Osteoblast (primary cell): Measurements from ENCODE around the gene SERTAD2. TPM values are rescaled to one million over a fixed set of nuclear protein-coding genes. Genes with fewer than 3 reads are reported as not detected.

Experiments
- DNase-seq: peaks from one replicate; pipeline ENCODE4 v3.0.0; 2011; ENCODE audit warnings: low spot score, mixed read lengths; ENCODE audit not compliant: insufficient read length; ENCODE audit errors: missing footprints
- H2AFZ ChIP-seq: 2 replicates; pipeline ENCODE4 v1.6.0; 2011; ENCODE audit warnings: mild to moderate bottlenecking, low read length
- H3K27ac ChIP-seq: 2 replicates; pipeline ENCODE4 v1.5.1; 2011; ENCODE audit warnings: mild to moderate bottlenecking, low read depth, low read length, moderate library complexity
- H3K27me3 ChIP-seq: 2 replicates; pipeline ENCODE4 v1.6.0; 2012; ENCODE audit warnings: mild to moderate bottlenecking, control low read depth, inconsistent platforms, low read length, moderate library complexity; ENCODE audit not compliant: insufficient read depth
- H3K36me3 ChIP-seq: 2 replicates; pipeline ENCODE4 v1.5.1; 2011; ENCODE audit warnings: mild to moderate bottlenecking, low read length, control low read depth, moderate library complexity; ENCODE audit not compliant: insufficient read depth
- H3K4me1 ChIP-seq: 2 replicates; pipeline ENCODE4 v1.5.1; 2011; ENCODE audit warnings: mild to moderate bottlenecking, low read length, control low read depth, moderate library complexity; ENCODE audit not compliant: insufficient read depth
- H3K4me2 ChIP-seq: 2 replicates; pipeline ENCODE4 v1.6.0; 2011; ENCODE audit warnings: mild to moderate bottlenecking, low read length; ENCODE audit not compliant: insufficient read depth
- H3K4me3 ChIP-seq: fragments of 200-600 bp; sonication (generic); 3 replicates; pipeline ENCODE4 v1.5.1; 2012; ENCODE audit warnings: mild to moderate bottlenecking, low read length, inconsistent platforms; ENCODE audit not compliant: insufficient read depth
- H3K79me2 ChIP-seq: 2 replicates; pipeline ENCODE4 v1.6.0; 2012; ENCODE audit warnings: mild to moderate bottlenecking, low read length, control low read depth, inconsistent platforms; ENCODE audit not compliant: insufficient read depth
- H3K9me3 ChIP-seq: 2 replicates; pipeline ENCODE4 v1.5.1; 2011; ENCODE audit warnings: low read depth, low read length, control low read depth
- H4K20me1 ChIP-seq: 2 replicates; pipeline ENCODE4 v1.6.0; 2012; ENCODE audit warnings: mild to moderate bottlenecking, low read length, control low read depth; ENCODE audit not compliant: insufficient read depth
- total RNA-seq: library from RNA; depleted of rRNA; stranded (reverse); fragments of >200 nt; gene quantifications from 2 replicates; pipeline ENCODE4 v1.2.3, GENCODE V29; 2012
- TF ChIP-seq, protein P1 (sequence below): IDR thresholded peaks from 2 replicates; pipeline ENCODE4 v1.5.1; 2011; ENCODE audit warnings: mild to moderate bottlenecking, low read depth, low read length, moderate library complexity; ENCODE audit errors: extremely low read depth

Gene SERTAD2
- total RNA-seq, 1 donor: 24.6 TPM

GRCh38 chr2:64581777-64582539 lies 71.8 kb downstream of the SERTAD2 start:
- no peaks in the 10 kb centered on the region for H3K27me3 ChIP-seq
- no peak overlapping the region for H3K4me2 ChIP-seq
- H4K20me1 ChIP-seq: no peaks in the 10 kb centered on the region
- DNase-seq: no peak
- TF ChIP-seq, protein P1, sequence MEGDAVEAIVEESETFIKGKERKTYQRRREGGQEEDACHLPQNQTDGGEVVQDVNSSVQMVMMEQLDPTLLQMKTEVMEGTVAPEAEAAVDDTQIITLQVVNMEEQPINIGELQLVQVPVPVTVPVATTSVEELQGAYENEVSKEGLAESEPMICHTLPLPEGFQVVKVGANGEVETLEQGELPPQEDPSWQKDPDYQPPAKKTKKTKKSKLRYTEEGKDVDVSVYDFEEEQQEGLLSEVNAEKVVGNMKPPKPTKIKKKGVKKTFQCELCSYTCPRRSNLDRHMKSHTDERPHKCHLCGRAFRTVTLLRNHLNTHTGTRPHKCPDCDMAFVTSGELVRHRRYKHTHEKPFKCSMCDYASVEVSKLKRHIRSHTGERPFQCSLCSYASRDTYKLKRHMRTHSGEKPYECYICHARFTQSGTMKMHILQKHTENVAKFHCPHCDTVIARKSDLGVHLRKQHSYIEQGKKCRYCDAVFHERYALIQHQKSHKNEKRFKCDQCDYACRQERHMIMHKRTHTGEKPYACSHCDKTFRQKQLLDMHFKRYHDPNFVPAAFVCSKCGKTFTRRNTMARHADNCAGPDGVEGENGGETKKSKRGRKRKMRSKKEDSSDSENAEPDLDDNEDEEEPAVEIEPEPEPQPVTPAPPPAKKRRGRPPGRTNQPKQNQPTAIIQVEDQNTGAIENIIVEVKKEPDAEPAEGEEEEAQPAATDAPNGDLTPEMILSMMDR: no peak
- no peaks in the 10 kb centered on the region for H3K79me2 ChIP-seq
- no peak overlapping the region for H3K27ac ChIP-seq
- H3K4me1 ChIP-seq: no peaks in the 10 kb centered on the region
- H3K9me3 ChIP-seq: no peaks in the 10 kb centered on the region
- peaks cover 23% of the 10 kb centered on the region for H3K36me3 ChIP-seq
- H3K4me3 ChIP-seq: no peak overlapping the region
- H2AFZ ChIP-seq: no peak overlapping the region

Other genes with a start within 250 kb of the SERTAD2 start
- 3.6 and 3.8 TPM in 2 replicates for gene LGALSL, start 199.8 kb downstream of the SERTAD2 start, total RNA-seq
- 32.7 and 38.7 TPM in 2 replicates for gene AFTPH, start 129.6 kb downstream of the SERTAD2 start, total RNA-seq